ENCODE measurements around the gene POLR1C. TPM values are rescaled to one million over a fixed set of nuclear protein-coding genes. Genes with fewer than 3 reads are reported as not detected.

POLR1C gene
- total RNA-seq, 4 donors from 2014 or later, result 9.1 to 30.3 (median 17.6) TPM

DNA sequence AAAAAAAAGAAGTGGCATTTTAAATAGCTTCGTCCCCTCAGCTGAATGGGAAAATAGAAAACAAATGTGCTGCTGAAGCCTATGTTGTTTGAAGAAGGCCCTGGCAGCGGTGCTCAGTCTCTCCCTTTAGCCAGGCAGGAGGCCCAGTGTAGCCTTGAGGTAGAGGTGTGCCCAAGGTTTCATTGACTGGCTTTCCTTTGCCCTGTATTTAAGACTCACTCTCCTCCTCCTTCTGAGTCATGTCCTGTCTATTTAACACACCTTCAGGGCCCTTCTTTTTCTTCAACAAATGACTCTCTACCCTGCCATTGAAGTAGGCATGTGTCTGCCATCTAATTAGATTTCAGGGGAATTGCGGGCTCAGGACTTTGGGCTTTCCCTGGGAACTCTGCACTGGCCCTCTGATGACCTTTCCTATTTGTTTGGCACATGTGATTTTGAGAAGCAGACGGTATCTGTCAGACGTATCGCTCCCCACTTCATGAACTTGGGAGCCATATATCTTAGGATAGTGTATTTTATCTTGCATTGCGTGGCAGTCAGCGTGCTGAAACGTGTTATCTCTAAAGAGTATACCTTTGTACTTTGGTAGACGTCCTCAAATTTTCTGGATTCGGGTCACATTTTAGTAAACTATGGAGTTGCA, 35.2 kb upstream of the POLR1C start:
- Histone ChIP-seq H3K4me3 (no peak overlapping the region), H3K4me1 (peaks cover 22 to 43% (median 37%) of the 10 kb centered on the region in 4 donors), H3K9me3 (no peaks in the 10 kb centered on the region), H3K27ac (replicated peaks in 1 of 4) (no peak overlapping the region), H3K36me3 (peaks cover 0 to 19% (median under 1%) of the 10 kb centered on the region in 4 donors), H3K27me3 (no peaks in the 10 kb centered on the region)
- no peak for TF ChIP-seq CTCF (IDR thresholded peaks at IDR 0.05)
- no peak for TF ChIP-seq POLR2A (IDR thresholded peaks at IDR 0.05; ENCODE audit: low read depth)
- no peak for TF ChIP-seq EP300 (IDR thresholded peaks at IDR 0.05)
- TF ChIP-seq POLR2AphosphoS5 (IDR thresholded peaks at IDR 0.05), result no peak
- WGBS, result 83% methylated on average over 11 of the region's 11 CpGs
- DNase-seq (ENCODE audit: extremely low spot score), result no peak
- intact Hi-C loops (cut with DNase I), result no loop called here

DNA sequence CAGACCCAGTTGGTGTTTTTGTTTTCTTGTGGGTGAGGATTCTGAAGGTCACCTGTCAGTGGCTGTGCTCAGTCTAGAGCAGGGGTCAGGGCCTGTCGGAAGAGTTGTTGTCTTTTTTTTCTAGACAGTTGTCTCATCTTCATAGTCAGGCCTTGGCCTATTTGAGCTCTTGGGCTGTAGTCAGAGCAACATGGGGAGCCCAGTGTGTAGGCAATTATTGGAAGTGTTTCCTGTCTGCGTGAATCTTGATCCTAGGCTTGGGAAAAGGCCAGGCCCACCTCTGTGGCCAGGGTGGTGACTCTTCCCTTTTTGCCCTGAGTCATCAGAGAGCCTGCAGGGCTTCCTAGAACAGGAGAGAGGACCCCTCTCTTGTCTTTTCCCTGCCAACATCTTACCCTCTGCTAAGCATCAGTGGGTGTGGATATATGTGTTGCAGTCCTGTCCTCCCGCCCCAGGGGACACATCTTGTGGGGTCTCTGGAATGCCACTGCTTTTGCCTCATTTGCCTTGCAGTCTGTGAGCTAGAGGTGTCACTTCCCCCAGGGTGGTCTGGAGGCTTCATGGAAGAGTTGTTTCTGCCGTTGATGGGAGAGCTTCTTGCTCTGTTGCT, 28.1 kb upstream of the POLR1C start:
- Histone ChIP-seq H3K36me3 (peaks cover 0 to 20% (median 6%) of the 10 kb centered on the region in 4 donors), H3K27ac (replicated peaks in 1 of 4) (no peak overlapping the region), H3K4me3 (no peak overlapping the region), H3K4me1 (peaks cover 0 to 11% (median 3%) of the 10 kb centered on the region in 4 donors), H3K27me3 (no peaks in the 10 kb centered on the region), H3K9me3 (no peaks in the 10 kb centered on the region)
- WGBS, result 64% methylated on average over 4 of the region's 4 CpGs
- no peak for DNase-seq (ENCODE audit: extremely low spot score)
- no peak for TF ChIP-seq CTCF (IDR thresholded peaks at IDR 0.05)
- TF ChIP-seq POLR2AphosphoS5 (IDR thresholded peaks at IDR 0.05), result no peak
- TF ChIP-seq EP300 (IDR thresholded peaks at IDR 0.05), result no peak
- no peak for TF ChIP-seq POLR2A (IDR thresholded peaks at IDR 0.05; ENCODE audit: low read depth)
- intact Hi-C loops (cut with DNase I), result no loop called here

GRCh38 chr6:43489277-43490072, 27.4 kb upstream of the POLR1C start:
- H3K27ac ChIP-seq (replicated peaks in 1 of 4), result no peak overlapping the region
- no peak overlapping the region for H3K4me3 ChIP-seq
- WGBS, result 87% methylated on average over 5 of the region's 12 CpGs
- no peaks in the 10 kb centered on the region for H3K27me3 ChIP-seq
- H3K36me3 ChIP-seq, result peaks cover 0 to 20% (median 6%) of the 10 kb centered on the region in 4 donors
- no peak for DNase-seq (ENCODE audit: extremely low spot score)
- peaks cover 0 to 11% (median 7%) of the 10 kb centered on the region in 4 donors for H3K4me1 ChIP-seq
- TF ChIP-seq EP300 (IDR thresholded peaks at IDR 0.05), result no peak
- TF ChIP-seq POLR2A (IDR thresholded peaks at IDR 0.05; ENCODE audit: low read depth), result no peak
- no peak for TF ChIP-seq POLR2AphosphoS5 (IDR thresholded peaks at IDR 0.05)
- no peak for TF ChIP-seq CTCF (IDR thresholded peaks at IDR 0.05)
- intact Hi-C loops (cut with DNase I), result loop anchor here (10.0 kb wide), 1 partner anchor 125 kb away; the partner anchor contains the start of gene ZNF318
- H3K9me3 ChIP-seq, result no peaks in the 10 kb centered on the region

DNA sequence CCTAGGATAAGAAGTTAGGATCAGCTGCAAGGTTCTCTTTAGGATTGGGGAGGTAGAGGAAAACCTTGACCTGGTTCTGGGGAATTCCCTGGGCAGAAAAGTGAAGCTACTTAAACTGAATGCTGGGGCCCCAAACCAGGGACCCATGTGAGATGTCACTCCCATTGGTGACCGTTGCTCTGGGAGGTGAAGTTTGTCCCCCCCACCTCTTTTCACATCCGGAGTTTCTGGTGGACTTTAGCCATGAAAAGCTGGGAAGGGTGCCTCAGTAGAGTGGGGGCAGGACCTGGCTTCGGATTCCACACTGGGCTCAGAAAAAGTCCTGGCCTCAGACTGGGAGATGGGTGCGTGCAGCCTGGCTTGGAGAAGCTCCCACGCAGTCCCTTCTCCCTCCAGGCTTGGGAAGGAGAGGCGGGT, 26.4 kb upstream of the POLR1C start:
- peaks cover 5 to 21% (median 17%) of the 10 kb centered on the region in 4 donors for H3K4me1 ChIP-seq
- no peak for DNase-seq (ENCODE audit: extremely low spot score)
- intact Hi-C loops (cut with DNase I), result loop anchor here (10.0 kb wide), 1 partner anchor 126 kb away; the partner anchor contains the start of gene ZNF318
- no peaks in the 10 kb centered on the region for H3K27me3 ChIP-seq
- 87% methylated on average over 4 of the region's 6 CpGs for WGBS
- H3K9me3 ChIP-seq, result no peaks in the 10 kb centered on the region
- TF ChIP-seq POLR2A (IDR thresholded peaks at IDR 0.05; ENCODE audit: low read depth), result no peak
- no peak for TF ChIP-seq POLR2AphosphoS5 (IDR thresholded peaks at IDR 0.05)
- no peak for TF ChIP-seq EP300 (IDR thresholded peaks at IDR 0.05)
- TF ChIP-seq CTCF (IDR thresholded peaks at IDR 0.05), result no peak
- H3K36me3 ChIP-seq, result peaks cover 0 to 15% (median 6%) of the 10 kb centered on the region in 4 donors
- H3K27ac ChIP-seq (replicated peaks in 1 of 4), result no peak overlapping the region
- H3K4me3 ChIP-seq, result no peak overlapping the region

Measured in esophagus muscularis mucosa (tissue), 4 donors.